Left ventricle myocardium superior (tissue), 1 donor: ENCODE measurements around the gene GNAT1. TPM values are rescaled to one million over a fixed set of nuclear protein-coding genes. Genes with fewer than 3 reads are reported as not detected.

ENCODE experiments used
- ATAC-seq: fragments of 200-7000 bp; cut with Tn5 transposase; one replicate; pipeline ENCODE4 v1.9.1; 2020; ENCODE audit warnings: mild to moderate bottlenecking, moderate library complexity
- DNase-seq: peaks from one replicate; pipeline ENCODE4 v3.0.0-alpha.2; 2020
- intact Hi-C: fragments of 100-400 bp; cut with micrococcal nuclease; formaldehyde crosslinking; loops from one replicate; pipeline ENCODE4 v1.11.0; 2022
- total RNA-seq: library from RNA; stranded (reverse); fragmentation: NEBNext Ultra II Directional; extraction: Animal tissue kit (Norgen Biotek cat#: 25700); gene quantifications from one replicate; pipeline ENCODE4 v1.2.1, GENCODE V29; 2021
- donor health status: DM: no; HTN: yes; CAD: no; lungs with severe emphysema.

The GNAT1 gene
- total RNA-seq, 1 donor from 2014 or later: not detected

- DNase-seq (no peak), ATAC-seq (no peak)
- intact Hi-C loops: no loop called here
Observed at GRCh38 chr3:50161320-50161719, 30.1 kb upstream of the GNAT1 start.

DNA sequence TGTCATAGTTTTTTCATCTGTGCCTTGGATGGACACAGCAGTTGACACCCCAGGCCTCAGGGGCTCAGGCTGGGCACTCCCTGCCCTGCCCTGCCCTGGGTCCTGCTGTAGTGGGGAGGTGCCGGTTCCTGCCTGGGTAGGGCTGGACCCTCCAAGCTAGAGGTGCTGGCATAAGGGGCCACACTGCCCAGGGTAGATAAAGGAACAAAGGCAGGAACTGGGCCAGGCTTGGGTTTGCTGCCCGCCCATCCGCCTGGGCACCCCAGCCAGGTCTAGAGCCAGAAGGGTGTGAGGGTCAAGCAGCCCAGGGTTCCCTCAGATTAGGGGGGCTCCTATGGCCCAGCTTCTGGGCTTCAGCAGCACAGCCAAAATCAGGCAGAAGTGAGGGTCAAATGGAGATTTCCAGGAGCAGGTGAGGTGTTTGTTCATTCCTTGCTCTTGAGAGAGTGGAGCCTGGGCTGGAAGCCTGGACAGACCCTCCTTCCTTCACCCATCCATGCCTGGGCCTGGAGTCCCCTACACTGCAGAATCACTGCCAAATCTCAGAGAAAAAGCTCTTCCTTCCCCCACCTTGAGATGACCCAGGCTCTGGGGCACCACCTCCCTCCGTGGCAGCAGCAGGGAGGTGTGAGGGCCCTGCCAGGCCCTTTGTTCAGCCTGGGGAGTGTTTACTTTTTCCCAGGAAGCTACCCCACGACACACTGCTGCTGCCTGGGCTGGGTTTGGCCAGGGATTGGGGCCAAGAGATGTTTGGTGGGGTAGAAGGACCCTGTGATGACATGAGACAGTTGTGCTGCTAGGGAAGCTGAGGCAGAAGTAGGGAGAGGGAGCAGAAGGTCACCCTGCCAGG, 29.2 kb upstream of the GNAT1 start:
- intact Hi-C loops: no loop called here
- DNase-seq (no peak), ATAC-seq (no peak)

GRCh38 chr3:50163572-50164455, 27.6 kb upstream of the GNAT1 start:
- no peak for ATAC-seq
- DNase-seq: peak; percentile 69
- intact Hi-C loops: no loop called here

DNA sequence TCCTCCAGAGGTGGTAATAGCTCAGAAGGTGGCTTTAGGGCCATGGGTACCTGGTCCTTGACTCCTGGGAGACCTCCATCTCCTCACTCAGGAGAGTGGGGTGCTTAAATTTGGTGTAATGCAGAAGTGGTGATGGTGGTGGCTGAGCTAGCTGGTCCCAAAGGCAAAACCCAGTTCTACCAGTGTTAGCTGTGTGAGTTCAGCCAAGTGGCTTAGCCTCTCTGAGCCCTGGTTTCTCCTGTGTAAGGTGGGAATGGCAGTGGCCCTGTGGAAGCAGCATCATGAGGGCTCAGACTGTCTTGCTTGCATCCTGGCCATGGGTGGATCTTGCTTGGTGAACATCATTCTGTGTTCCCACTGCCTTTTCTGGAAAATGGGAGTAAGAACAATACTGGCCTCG, 26.9 kb upstream of the GNAT1 start:
- DNase-seq: no peak
- intact Hi-C loops: no loop called here
- ATAC-seq: no peak

DNA sequence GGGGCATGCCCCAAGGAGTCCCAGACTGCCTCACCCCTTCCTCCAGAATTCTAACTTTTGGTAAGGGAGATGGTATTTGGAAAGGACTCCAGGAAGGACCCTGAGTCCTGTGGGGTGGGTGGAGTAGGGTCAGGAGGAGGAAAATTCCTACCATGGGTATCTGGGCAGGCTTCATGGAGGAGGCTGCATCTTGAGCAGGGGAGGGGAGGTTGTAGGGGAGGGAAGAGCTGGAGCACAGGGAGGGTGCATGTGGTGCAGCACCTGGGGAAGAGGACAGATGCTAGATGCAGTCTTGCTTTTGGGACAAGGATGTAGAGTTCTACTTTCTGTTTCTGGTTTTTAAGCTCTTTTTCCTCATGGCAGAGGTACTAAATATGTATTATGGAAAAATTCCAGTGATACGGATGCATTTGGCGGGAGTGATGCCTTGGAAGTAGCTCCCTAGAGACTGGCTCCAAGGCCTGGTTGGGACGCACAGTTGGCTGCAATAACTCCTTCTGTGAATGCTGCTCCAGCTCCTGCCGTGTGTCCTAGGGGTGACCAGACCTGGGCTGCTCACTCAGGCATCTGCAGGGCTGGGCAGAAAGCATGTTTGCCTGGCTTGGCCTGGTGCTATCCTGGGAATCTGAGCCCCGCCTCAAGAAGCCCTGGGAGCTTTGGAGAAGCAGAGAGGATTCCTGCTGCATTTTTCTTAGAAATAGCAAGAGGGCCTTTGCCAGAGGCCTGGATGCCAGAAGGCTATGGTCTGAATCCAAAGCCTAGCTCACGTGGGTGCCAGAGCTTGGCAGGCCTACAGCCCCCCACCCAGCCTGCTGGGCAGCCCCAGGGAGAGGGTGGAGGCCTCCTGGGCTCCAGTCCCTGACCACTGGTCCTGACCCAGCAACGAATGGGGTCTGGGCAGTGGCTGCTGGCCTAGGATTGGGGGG, 26.2 kb upstream of the GNAT1 start:
- peak; percentile 51 for DNase-seq
- ATAC-seq: peak; percentile 41
- intact Hi-C loops: no loop called here

GRCh38 chr3:50165910-50166538, 25.4 kb upstream of the GNAT1 start:
- peak; percentile 43 for ATAC-seq
- intact Hi-C loops: no loop called here
- DNase-seq: no peak

DNA sequence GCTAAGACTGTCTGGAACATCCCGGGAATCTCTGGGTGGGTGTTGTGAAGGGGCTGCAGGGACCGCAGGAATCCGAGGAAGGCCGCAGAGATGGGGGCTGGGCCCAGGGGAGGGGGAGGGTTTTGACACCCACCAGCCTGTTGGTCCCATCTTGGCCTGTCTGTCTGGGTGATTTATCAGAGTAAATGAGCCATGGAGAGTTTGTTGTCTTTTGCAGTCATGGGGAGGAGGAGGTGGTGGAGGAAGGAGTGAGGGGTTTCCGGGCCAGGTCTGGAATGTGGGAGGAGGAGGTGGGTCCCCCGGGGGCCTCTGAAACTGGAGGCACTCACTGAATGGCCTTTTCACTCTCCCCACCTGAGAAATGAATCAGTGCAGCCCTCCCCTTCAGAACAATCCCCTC, 24.8 kb upstream of the GNAT1 start:
- no peak for DNase-seq
- intact Hi-C loops: no loop called here
- ATAC-seq: no peak

DNA sequence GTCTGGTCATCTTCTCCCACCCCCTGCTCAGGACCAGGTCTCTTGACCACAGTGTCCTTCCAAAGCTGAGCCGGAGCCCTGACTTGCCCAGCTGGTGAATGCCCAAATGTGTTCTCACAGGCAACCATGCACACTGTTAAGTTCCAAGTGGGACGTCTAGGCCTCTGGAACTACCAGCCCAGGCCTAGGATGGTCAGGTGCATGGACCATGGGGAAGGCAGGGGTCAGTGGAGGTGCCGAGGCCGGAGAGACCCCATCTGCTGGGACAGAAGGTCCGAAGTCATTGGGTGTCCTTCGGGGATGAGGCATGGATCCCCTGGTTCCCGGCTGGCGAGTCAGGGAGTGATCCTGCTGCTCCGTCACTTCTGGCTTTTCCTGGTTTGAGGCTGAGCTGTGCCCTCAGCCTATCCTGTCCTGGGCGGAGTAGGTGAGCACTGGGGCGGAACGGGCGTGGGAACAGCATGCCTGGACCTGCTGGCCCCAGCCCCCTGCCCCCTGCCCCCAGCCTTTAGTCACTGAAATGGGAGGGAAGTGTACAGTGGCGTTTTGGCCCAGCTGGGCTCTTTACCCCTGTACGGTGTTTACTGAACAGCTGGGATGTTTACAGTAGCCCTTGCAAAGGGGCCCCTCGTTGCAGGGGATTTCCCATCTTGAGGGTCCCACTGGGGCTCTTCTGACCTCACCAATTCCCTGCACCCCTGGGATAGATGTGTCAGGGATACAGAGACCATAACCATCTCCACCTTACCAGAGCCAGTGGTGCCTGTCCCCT, 24.2 kb upstream of the GNAT1 start:
- ATAC-seq (no peak), DNase-seq (no peak)
- intact Hi-C loops: no loop called here

GRCh38 chr3:50167841-50168209, 23.6 kb upstream of the GNAT1 start:
- DNase-seq (no peak), ATAC-seq (no peak)
- intact Hi-C loops: no loop called here

GRCh38 chr3:50168388-50168787, 23.0 kb upstream of the GNAT1 start:
- DNase-seq (no peak), ATAC-seq (peak; percentile 6)
- intact Hi-C loops: no loop called here

- ATAC-seq (no peak), DNase-seq (no peak)
- intact Hi-C loops: no loop called here
Observed at GRCh38 chr3:50168791-50169190, 22.6 kb upstream of the GNAT1 start.

DNA sequence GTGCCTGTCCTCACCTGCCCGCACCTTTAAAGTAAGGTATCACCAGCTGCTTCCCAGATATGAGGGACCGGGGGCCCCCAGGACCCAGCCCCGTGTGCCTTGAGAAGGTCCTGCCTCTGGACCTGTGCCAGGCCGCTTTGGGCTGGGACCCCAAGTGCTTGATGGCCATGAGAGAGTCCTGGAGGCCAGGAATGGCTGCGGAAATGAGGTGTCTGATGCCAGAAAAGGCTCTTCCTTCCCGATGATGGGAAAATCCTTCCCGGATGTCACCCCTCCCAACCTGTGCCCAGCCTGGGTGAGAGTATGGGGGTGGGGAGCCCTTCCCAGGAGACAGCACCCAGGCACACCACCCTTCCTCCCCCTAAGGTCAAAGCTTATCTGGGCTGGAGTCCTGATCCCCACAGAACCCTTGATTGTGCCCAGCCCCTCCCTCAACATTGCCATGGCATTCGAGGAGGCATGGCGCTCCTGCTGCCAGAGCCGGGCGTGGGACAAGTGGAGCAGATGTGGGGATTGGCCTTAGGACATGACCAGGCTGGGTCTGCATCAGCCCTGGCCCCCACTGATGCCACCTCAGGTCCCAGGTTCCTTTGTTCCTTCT, 22.1 kb upstream of the GNAT1 start:
- ATAC-seq (no peak), DNase-seq (no peak)
- intact Hi-C loops: no loop called here

DNA sequence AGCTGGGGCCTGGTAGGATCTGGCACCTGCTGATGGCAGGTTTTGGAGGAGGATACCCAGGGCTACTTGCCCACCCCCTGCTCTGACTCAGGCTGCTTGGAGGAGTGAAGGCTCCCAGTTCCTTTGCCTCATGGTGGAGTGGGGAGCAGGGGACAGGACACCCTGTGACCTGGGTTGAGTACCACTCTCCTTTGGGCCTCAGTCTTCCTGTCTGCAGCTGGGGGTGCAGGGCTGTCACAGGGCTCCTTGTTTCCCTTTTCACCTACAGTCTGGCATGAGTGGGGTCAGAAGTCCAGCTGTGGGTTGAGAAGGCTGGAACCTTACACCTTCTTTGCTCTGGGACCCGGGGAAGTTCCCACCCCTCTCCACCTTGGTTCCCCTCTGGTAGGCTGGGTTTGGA, 21.6 kb upstream of the GNAT1 start:
- no peak for ATAC-seq
- no peak for DNase-seq
- intact Hi-C loops: no loop called here

GRCh38 chr3:50170689-50171088, 20.7 kb upstream of the GNAT1 start:
- DNase-seq: peak; percentile 66
- intact Hi-C loops: loop anchor here (1.0 kb wide), 1 partner anchor 16 kb away; no protein-coding TSS in a partner anchor
- ATAC-seq: peak; percentile 13

DNA sequence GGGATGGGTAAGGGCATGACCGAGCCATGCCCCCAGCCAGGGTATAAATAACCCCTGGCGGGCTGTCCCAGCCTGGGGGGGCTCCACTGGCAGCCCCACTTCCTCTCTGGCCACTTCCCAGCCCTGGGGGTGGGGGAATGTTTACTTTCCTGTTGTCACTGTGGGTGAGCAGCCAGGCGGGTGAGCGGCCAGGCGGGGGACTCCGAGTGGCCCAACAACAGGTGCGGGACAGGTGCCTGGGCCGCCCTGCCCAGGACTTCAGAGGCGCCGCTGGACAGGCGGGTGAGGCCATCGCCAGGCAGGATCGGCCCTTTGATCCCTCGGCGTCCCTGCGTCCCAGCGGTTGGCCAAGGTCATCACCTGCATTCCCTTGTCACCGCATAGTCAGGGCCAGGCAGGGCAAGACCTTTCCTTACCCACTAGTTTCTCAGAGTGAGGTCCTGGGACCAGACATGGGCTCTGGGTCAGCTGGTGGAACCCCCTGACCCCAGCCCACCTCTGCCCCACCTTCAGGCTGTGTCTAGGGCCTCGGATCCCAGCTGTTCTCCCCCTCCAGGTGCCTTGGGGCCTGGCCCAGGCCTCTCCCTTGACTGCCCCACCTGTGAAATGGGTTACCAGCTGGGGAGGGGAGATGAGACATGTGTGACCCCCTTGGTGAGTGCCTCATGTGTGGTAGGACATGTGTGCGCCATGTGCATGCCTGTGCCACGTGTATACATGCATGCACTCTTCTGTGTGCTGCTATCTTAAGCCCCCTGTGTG, 19.7 kb upstream of the GNAT1 start:
- intact Hi-C loops: loop anchor here (1.0 kb wide), 1 partner anchor 17 kb away; no protein-coding TSS in a partner anchor
- no peak for DNase-seq
- ATAC-seq: no peak

GRCh38 chr3:50172626-50173220, 18.7 kb upstream of the GNAT1 start:
- intact Hi-C loops: no loop called here
- DNase-seq (peak; percentile 71), ATAC-seq (peak; percentile 78)
